ENCODE data around the gene GGCX. TPM values are rescaled to one million over a fixed set of nuclear protein-coding genes. Genes with fewer than 3 reads are reported as not detected.
"Not testable (repeated sequence)": the region's sequence is repeated elsewhere in the genome, so short reads cannot be mapped to it uniquely, and the experiment has no call there.

Gene GGCX
- total RNA-seq, 1 donor: 11.0 TPM

GRCh38 chr2:85560812-85561279 lies 447 bp downstream of the GGCX start:
- Histone ChIP-seq H3K4me3 (ENCODE audit: low read length) (peak overlapping the region; percentile 57), H3K9me3 (ENCODE audit: low read depth, low read length) (no peaks in the 10 kb centered on the region), H3K4me1 (ENCODE audit: insufficient read depth, low read length) (peaks cover 37% of the 10 kb centered on the region), H3K27me3 (ENCODE audit: insufficient read depth, low read length) (no peaks in the 10 kb centered on the region)

DNA sequence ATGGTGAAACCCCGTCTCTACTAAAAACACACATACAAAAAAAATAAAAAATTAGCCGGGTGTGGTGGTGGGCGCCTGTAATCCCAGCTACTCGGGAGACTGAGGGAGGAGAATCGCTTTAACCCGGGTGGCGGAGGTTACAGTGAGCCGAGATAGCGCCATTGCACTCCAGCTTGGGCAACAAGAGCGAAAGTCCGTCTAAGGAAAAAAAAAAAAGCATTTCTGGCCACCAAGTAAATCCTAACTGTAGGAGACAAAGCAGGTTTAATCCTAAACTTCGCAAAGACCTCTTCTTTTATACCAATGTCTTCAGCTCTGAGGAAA lies 928 bp downstream of the GGCX start:
- not testable (repeated sequence) for H3K27me3 ChIP-seq (ENCODE audit: insufficient read depth, low read length); H3K9me3 ChIP-seq (ENCODE audit: low read depth, low read length)
- H3K4me1 ChIP-seq (ENCODE audit: insufficient read depth, low read length): peaks cover 37% of the 10 kb centered on the region
- H3K4me3 ChIP-seq (ENCODE audit: low read length): peak overlapping the region; percentile 57

DNA sequence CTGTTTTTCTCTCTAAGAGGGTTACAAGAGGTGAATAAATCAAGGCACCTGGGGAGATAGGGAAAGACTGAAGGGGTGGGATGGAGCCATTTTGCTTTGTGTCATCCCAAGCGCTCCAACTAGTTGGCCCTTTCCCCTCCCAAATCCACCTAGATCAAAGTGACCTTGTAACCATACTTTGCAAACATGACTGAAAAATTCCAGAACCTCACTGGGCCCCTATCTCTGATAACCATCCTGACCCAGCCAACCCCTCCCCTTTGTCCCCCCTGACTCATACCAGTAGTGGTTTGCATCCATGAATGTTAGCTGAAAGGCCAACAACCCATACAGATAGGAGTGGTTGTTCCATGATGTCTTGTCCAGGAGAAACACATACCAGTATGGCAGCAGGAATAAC lies 3.1 kb downstream of the GGCX start:
- no peaks in the 10 kb centered on the region for H3K27me3 ChIP-seq (ENCODE audit: insufficient read depth, low read length)
- peaks cover 17% of the 10 kb centered on the region for H3K4me1 ChIP-seq (ENCODE audit: insufficient read depth, low read length)
- no peak overlapping the region for H3K4me3 ChIP-seq (ENCODE audit: low read length)
- no peaks in the 10 kb centered on the region for H3K9me3 ChIP-seq (ENCODE audit: low read depth, low read length)

- Histone ChIP-seq H3K4me3 (ENCODE audit: low read length) (no peak overlapping the region), H3K27me3 (ENCODE audit: insufficient read depth, low read length) (no peaks in the 10 kb centered on the region), H3K4me1 (ENCODE audit: insufficient read depth, low read length) (peaks cover 16% of the 10 kb centered on the region), H3K9me3 (ENCODE audit: low read depth, low read length) (no peaks in the 10 kb centered on the region)
Observed at GRCh38 chr2:85557130-85557529, 4.2 kb downstream of the GGCX start.

DNA sequence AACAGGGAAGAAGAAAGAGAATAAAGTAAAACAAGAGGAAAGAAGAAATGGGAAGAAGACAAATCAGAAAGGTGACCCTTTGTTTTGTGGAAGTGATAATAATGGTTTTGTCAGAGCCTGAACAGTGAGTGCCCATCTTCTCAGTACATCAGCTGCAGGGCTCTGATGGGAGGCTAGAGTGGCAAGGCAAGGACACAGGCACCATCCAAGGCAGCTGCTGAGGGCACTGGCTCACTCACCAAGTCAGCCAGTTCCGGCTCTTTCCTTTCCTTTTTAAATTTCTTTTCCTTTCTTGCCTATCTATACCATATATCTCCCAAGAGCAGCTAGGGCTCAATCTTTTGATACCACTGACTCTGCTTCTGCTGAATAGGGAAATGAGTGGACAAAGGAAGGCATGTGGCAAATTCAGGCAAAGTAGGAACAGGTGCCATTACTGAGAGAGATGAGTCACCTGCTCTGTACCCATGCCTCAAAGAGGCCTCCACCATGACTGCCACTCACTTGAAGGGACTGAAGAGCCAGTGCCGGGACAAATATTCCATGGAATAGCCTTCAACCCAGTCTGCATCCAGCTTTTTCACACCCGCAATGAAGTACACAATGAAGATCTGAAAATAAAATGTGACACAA lies 6.2 kb downstream of the GGCX start:
- H3K4me1 ChIP-seq (ENCODE audit: insufficient read depth, low read length): peaks cover 23% of the 10 kb centered on the region

DNA sequence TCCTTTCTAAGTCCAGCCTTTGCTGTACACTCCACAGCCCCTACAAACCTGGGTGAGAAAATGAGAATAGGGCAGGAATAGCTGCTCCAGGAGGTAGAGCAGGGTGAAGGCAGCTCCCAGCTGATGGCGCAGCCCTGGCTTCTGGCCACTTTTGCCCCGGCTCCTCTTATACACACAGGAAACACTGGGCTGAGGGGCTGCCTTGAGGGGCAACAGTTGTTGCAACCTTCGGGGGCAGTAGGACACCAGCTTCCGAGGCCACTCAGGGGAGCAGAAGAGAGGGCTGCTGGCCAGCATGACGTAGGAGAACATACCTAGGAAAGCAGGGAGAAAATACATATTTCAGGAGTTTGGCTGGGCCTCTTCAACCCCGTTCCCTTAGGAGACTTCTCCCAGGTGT lies 8.1 kb downstream of the GGCX start:
- H3K9me3 ChIP-seq (ENCODE audit: low read depth, low read length): no peaks in the 10 kb centered on the region
- no peak overlapping the region for H3K4me3 ChIP-seq (ENCODE audit: low read length)
- H3K4me1 ChIP-seq (ENCODE audit: insufficient read depth, low read length): peaks cover 24% of the 10 kb centered on the region
- no peaks in the 10 kb centered on the region for H3K27me3 ChIP-seq (ENCODE audit: insufficient read depth, low read length)

More for the DNA sequence above, 6.2 kb downstream of the GGCX start:
- H3K9me3 ChIP-seq (ENCODE audit: low read depth, low read length): no peaks in the 10 kb centered on the region
- no peak overlapping the region for H3K4me3 ChIP-seq (ENCODE audit: low read length)
- no peaks in the 10 kb centered on the region for H3K27me3 ChIP-seq (ENCODE audit: insufficient read depth, low read length)

DNA sequence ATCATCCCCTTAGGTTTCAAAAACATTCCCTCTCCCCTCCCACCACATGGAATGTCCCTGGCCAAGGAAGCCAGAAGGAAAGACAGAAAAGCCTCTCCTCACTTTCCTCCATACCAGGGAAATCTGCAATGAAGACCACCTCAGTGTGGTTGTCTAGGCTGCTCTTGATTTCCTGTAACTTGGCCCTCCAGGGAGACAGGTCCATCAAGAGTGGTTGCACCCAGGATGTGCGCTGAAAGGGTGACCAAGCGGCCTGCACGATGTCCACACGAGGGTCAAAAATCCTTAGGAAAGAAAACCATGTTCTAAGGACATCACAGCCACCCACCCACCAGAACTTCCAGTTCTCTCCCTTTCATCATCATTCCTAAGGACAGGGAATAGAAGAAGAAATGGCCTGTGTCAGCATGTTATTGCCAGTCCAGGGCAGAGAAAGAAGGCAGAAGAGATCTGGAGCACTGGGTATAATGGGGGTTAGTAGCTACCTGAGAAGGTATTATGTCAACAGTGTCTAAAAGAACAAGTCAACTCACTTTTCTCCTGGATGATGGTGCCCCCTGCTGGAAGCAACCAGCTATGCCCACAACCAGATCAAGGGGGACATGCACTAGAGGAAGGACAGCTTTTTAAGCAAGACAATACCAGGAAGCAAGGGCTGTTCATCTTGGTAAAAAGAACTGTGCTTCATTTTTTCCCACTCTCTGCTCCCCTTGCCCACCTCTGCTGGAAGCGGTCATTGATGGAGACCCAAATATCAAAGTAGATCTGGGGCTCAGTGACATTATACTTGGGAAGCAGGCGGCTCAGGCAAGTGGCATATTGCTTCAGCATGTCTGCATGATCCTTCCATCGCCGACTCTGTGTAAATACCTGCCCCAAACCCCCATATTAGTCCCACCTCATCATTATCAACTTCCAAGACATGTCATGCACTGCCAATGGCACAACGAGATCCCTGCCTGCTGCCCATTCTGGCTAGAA lies 9.3 kb downstream of the GGCX start:
- H3K27me3 ChIP-seq (ENCODE audit: insufficient read depth, low read length): no peaks in the 10 kb centered on the region

GRCh38 chr2:85550486-85550885 lies 10.8 kb downstream of the GGCX start:
- peaks cover 24% of the 10 kb centered on the region for H3K4me1 ChIP-seq (ENCODE audit: insufficient read depth, low read length)
- H3K27me3 ChIP-seq (ENCODE audit: insufficient read depth, low read length): no peaks in the 10 kb centered on the region
- H3K4me3 ChIP-seq (ENCODE audit: low read length): no peak overlapping the region
- no peaks in the 10 kb centered on the region for H3K9me3 ChIP-seq (ENCODE audit: low read depth, low read length)

More for the DNA sequence above, 9.3 kb downstream of the GGCX start:
- H3K9me3 ChIP-seq (ENCODE audit: low read depth, low read length): no peaks in the 10 kb centered on the region
- H3K4me3 ChIP-seq (ENCODE audit: low read length): no peak overlapping the region
- H3K4me1 ChIP-seq (ENCODE audit: insufficient read depth, low read length): peaks cover 24% of the 10 kb centered on the region

DNA sequence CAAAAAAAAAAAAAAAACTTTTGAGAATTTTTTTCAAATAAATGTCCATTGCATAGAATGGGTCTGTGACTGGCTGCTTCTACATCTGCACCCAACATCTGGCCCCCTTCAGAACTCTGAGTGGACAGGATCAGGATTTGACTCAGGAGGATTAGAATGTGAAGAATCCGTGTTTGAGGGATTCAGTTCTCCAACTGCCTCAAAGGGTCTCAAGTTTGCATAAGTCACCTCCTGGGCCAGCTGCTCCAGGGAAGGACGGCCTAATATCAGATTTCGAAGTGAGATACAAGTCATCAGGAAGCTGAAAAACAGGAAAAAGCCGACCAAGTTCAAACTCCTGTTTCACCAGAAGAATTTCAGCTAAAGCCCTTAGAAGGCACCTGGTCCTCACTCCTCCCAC lies 11.5 kb downstream of the GGCX start:
- Histone ChIP-seq H3K9me3 (ENCODE audit: low read depth, low read length) (no peaks in the 10 kb centered on the region), H3K4me3 (ENCODE audit: low read length) (no peak overlapping the region), H3K27me3 (ENCODE audit: insufficient read depth, low read length) (no peaks in the 10 kb centered on the region), H3K4me1 (ENCODE audit: insufficient read depth, low read length) (peaks cover 24% of the 10 kb centered on the region)

DNA sequence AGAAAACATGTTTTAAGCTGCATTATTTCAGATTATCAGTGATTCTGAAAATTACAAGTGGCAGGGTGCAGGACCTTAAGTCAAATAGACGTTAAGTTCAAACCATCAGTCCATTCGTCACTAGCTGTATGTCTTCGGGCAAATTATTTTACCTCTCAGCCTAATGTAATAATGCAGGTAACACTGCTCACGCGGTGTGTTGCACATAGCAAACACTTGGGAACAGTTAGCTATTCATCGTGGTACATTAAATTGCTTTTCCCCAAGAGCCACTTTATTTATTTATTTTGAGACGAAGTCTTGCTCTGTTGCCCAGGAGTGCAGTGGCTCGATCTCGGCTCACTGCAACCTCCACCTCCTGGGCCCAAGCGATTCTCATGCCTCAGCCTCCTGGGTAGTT lies 12.2 kb downstream of the GGCX start:
- Histone ChIP-seq H3K9me3 (ENCODE audit: low read depth, low read length) (no peaks in the 10 kb centered on the region), H3K4me1 (ENCODE audit: insufficient read depth, low read length) (peaks cover 24% of the 10 kb centered on the region), H3K27me3 (ENCODE audit: insufficient read depth, low read length) (no peaks in the 10 kb centered on the region), H3K4me3 (ENCODE audit: low read length) (no peak overlapping the region)

DNA sequence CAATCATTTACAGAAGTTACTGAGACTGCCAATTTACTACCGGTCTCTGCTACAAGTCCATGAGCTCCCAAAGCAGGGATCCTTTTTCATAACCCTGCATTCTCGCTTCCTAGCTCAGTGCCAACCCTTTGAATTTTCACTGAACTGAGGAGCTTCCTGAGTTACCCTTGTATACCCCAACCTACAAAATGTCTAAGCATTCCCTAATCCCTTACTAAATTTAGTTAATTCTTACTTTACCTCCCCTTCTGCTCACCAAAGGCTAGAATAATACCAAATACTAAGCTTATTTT lies 12.7 kb downstream of the GGCX start:
- peaks cover 24% of the 10 kb centered on the region for H3K4me1 ChIP-seq (ENCODE audit: insufficient read depth, low read length)
- no peaks in the 10 kb centered on the region for H3K27me3 ChIP-seq (ENCODE audit: insufficient read depth, low read length)
- no peak overlapping the region for H3K4me3 ChIP-seq (ENCODE audit: low read length)
- H3K9me3 ChIP-seq (ENCODE audit: low read depth, low read length): no peaks in the 10 kb centered on the region

DNA sequence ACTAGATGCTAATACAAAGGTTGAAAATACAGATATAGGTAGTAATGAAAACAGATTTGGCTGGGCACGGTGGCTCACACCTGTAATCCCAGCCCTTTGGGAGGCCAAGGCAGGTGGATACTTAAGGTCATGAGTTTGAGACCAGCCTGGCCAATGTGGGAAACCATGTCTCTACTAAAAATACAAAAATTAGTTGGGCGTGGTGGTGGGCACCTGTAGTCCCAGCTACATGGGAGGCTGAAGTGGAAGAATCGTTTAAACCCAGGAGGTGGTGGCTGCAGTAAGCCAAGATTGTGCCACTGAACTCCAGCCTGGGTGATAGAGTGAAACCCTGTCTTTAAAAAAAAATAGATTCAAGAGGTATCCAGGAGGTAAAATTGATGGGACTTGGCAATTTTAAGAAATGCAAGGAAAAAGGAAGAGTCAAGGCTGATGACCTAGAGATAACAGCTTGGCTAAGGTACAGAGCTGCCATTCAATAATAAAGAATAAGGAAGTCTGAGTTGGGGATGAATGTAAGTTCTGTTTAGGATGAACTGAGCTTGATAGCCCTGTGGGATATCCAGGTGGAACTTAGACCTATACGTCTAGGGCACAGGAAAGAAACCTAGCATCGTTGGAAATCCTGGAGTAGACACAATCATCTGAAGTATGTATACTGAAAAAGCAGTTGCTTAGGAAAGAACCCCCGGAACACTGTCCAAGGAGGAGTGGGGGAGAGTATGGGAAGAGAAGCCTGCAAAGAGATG lies 13.3 kb downstream of the GGCX start:
- H3K9me3 ChIP-seq (ENCODE audit: low read depth, low read length): no peaks in the 10 kb centered on the region

DNA sequence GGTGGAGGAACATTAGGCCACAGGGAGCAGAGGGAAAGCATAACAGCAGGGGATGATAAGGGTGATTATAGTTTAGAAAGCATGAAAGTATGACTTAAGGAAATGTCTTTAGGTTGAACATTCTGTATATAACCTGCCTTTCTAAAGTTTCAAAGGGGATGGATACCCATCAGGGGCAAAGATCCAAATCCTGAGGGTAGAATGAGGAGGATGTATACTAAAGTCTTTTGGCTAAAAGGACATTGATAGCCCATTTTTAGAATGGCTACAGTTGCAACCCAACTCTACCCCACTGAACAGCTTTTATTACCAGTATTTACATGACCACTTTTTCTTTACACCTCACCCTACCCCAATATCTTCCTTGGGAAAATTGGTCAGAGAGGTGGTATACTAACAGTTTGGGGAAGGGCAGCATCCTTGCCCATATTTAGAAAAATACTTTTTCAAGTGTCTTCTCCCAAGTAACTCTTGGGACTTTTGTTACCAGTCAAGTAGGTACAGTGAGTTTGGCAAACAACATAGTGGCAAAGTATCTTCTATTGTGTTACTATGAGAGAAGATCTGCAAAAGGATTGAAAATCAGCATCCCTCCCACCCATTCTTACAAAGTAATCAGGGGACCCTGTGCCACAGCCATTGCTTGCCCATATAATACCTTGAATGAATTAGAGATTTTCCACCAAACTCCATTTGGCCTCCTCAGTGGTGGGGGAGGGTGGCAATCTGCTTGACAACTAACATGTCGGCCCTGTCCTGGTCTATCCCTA lies 14.0 kb downstream of the GGCX start:
- Histone ChIP-seq H3K4me1 (ENCODE audit: insufficient read depth, low read length) (peaks cover 24% of the 10 kb centered on the region), H3K4me3 (ENCODE audit: low read length) (no peak overlapping the region), H3K27me3 (ENCODE audit: insufficient read depth, low read length) (no peaks in the 10 kb centered on the region), H3K9me3 (ENCODE audit: low read depth, low read length) (no peaks in the 10 kb centered on the region)

More for the DNA sequence above, 13.3 kb downstream of the GGCX start:
- no peaks in the 10 kb centered on the region for H3K27me3 ChIP-seq (ENCODE audit: insufficient read depth, low read length)
- no peak overlapping the region for H3K4me3 ChIP-seq (ENCODE audit: low read length)
- H3K4me1 ChIP-seq (ENCODE audit: insufficient read depth, low read length): peaks cover 24% of the 10 kb centered on the region

- no peaks in the 10 kb centered on the region for H3K9me3 ChIP-seq (ENCODE audit: low read depth, low read length)
- no peaks in the 10 kb centered on the region for H3K27me3 ChIP-seq (ENCODE audit: insufficient read depth, low read length)
Observed at GRCh38 chr2:85545780-85546240, 15.5 kb downstream of the GGCX start.

More at GRCh38 chr2:85545780-85546240, 15.5 kb downstream of the GGCX start:
- no peak overlapping the region for H3K4me3 ChIP-seq (ENCODE audit: low read length)
- H3K4me1 ChIP-seq (ENCODE audit: insufficient read depth, low read length): peaks cover 21% of the 10 kb centered on the region
